ENCODE data around the gene SLC24A4. TPM values are rescaled to one million over a fixed set of nuclear protein-coding genes. Genes with fewer than 3 reads are reported as not detected.

SLC24A4 gene
- total RNA-seq, 1 donor from 2014 or later: not detected

GRCh38 chr14:92480856-92481255 lies 157.9 kb downstream of the SLC24A4 start:
- H3K4me3 ChIP-seq (ENCODE audit: low read depth, low read length): no peak overlapping the region
- no peak for DNase-seq (ENCODE audit: low read depth)
- no peaks in the 10 kb centered on the region for H3K27me3 ChIP-seq (ENCODE audit: control insufficient read depth, insufficient read depth, low read length)
- FAIRE-seq: no peak
- no peak for TF ChIP-seq CTCF (IDR thresholded peaks at IDR 0.05; ENCODE audit: insufficient read depth, low read length, severe bottlenecking)
- H3K36me3 ChIP-seq (ENCODE audit: control insufficient read depth, insufficient read depth, low read length): no peaks in the 10 kb centered on the region

GRCh38 chr14:92481386-92481785 lies 158.4 kb downstream of the SLC24A4 start:
- Histone ChIP-seq H3K4me3 (ENCODE audit: low read depth, low read length) (no peak overlapping the region), H3K36me3 (ENCODE audit: control insufficient read depth, insufficient read depth, low read length) (no peaks in the 10 kb centered on the region), H3K27me3 (ENCODE audit: control insufficient read depth, insufficient read depth, low read length) (no peaks in the 10 kb centered on the region)
- no peak for DNase-seq (ENCODE audit: low read depth)
- no peak for TF ChIP-seq CTCF (IDR thresholded peaks at IDR 0.05; ENCODE audit: insufficient read depth, low read length, severe bottlenecking)
- FAIRE-seq: no peak

GRCh38 chr14:92481811-92482555 lies 159.0 kb downstream of the SLC24A4 start:
- TF ChIP-seq CTCF (IDR thresholded peaks at IDR 0.05; ENCODE audit: insufficient read depth, low read length, severe bottlenecking): no peak

GRCh38 chr14:92482621-92483319 lies 159.8 kb downstream of the SLC24A4 start:
- FAIRE-seq (peak; percentile 79), DNase-seq (ENCODE audit: low read depth) (no peak)
- Histone ChIP-seq H3K36me3 (ENCODE audit: control insufficient read depth, insufficient read depth, low read length) (no peaks in the 10 kb centered on the region), H3K4me3 (ENCODE audit: low read depth, low read length) (no peak overlapping the region), H3K27me3 (ENCODE audit: control insufficient read depth, insufficient read depth, low read length) (no peaks in the 10 kb centered on the region)
- no peak for TF ChIP-seq CTCF (IDR thresholded peaks at IDR 0.05; ENCODE audit: insufficient read depth, low read length, severe bottlenecking)

More at GRCh38 chr14:92481811-92482555, 159.0 kb downstream of the SLC24A4 start:
- FAIRE-seq (no peak), DNase-seq (ENCODE audit: low read depth) (no peak)
- Histone ChIP-seq H3K36me3 (ENCODE audit: control insufficient read depth, insufficient read depth, low read length) (no peaks in the 10 kb centered on the region), H3K4me3 (ENCODE audit: low read depth, low read length) (no peak overlapping the region), H3K27me3 (ENCODE audit: control insufficient read depth, insufficient read depth, low read length) (no peaks in the 10 kb centered on the region)

GRCh38 chr14:92484132-92484823 lies 161.3 kb downstream of the SLC24A4 start:
- no peak for DNase-seq (ENCODE audit: low read depth)
- H3K27me3 ChIP-seq (ENCODE audit: control insufficient read depth, insufficient read depth, low read length): no peaks in the 10 kb centered on the region
- H3K36me3 ChIP-seq (ENCODE audit: control insufficient read depth, insufficient read depth, low read length): no peaks in the 10 kb centered on the region
- no peak for FAIRE-seq
- TF ChIP-seq CTCF (IDR thresholded peaks at IDR 0.05; ENCODE audit: insufficient read depth, low read length, severe bottlenecking): no peak
- no peak overlapping the region for H3K4me3 ChIP-seq (ENCODE audit: low read depth, low read length)

All from bronchial epithelial cell (primary cell).